AG08395 (cell line): Measurements from ENCODE around the gene MOCOS.
A peak's percentile ranks its signal among the peaks of the same experiment; 100 is the strongest.
"Not testable (repeated sequence)": the region's sequence is repeated elsewhere in the genome, so short reads cannot be mapped to it uniquely, and the experiment has no call there.

Experiments used
- DNase-seq: peaks from one replicate; pipeline ENCODE4 v3.0.0; 2012; ENCODE audit warnings: mixed read lengths, low spot score

Gene MOCOS

DNA sequence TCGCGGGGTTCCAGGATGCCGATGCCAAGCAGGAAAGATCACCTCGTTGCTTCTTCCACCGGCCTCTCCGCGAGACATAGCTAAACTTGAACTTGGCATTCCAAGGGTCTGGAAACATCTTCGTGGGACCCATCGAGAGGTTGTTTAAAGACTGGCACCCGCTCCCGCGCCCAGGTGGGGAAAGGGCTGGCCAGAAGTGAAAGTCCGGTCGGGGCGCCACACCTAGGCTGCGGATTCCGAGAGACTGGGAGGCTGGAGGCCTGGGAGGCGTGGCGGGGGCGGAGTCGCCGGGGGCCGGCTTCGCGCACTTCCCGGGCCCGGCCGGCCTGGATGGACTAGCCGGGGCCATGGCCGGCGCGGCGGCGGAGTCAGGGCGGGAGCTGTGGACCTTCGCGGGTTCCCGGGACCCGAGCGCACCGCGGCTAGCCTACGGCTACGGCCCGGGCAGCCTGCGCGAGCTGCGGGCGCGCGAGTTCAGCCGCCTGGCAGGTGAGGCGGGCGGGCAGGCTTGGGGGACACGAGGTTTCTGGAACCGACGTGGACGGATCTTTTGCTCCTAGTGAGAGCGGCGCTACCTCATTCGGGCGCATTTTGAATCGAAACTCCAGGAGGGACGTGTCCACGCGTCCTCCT, at the start of gene MOCOS:
TSS of gene MOCOS (plus strand) at position 305 of the 633 bp plus-strand sequence. CDS start at position 348, 43 bp downstream.
- peak; percentile 90 for DNase-seq

GRCh38 chr18:36139245-36139644, 48.1 kb upstream of the MOCOS start:
- no peak for DNase-seq

- DNase-seq, result no peak
Measured at GRCh38 chr18:36141576-36141975, 45.7 kb upstream of the MOCOS start.

GRCh38 chr18:36142751-36143150, 44.5 kb upstream of the MOCOS start:
- DNase-seq, result no peak

DNA sequence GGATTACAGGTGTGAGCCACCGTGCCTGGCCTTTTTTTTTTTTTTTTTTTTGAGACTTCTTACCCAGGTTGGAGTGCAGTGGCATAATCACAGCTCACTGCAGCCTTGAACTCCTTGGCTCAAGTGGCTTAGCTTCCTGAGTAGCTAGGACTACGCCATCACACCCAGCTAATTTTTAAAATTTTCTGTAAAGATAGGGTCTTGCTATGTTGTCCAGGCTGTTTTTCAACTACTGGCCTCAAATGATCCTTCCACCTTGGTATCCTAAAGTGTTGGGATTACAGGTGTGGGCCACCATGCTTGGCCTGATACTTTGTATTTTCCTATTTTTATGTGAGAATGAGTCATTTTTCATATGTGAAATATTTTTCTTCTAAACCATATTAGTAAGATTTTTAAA, 43.9 kb upstream of the MOCOS start:
- DNase-seq, result no peak

GRCh38 chr18:36149514-36150289, 37.6 kb upstream of the MOCOS start:
- DNase-seq, result no peak

DNA sequence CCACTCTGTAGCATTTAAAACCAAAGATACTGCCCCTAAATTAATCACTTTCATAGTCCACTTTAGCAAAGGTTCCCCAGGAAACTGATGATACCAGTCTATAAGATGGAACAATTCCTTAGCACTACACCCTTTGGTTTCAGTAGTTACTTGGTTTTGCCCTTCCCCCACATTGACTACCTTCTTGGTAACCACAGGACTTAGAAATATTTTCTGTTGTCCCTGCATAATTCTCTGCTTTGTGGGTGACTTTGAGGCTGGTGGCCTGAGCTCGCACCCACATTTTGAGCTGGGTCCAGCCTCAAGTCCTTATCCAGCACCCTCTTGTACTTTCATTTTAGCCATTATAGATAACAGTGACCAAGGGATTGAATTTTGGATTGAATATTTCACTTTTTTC, 34.5 kb upstream of the MOCOS start:
- no peak for DNase-seq

- DNase-seq, result peak; percentile 64
Measured at GRCh38 chr18:36153203-36153602, 34.1 kb upstream of the MOCOS start.

GRCh38 chr18:36153771-36154170, 33.5 kb upstream of the MOCOS start:
- DNase-seq, result no peak

DNA sequence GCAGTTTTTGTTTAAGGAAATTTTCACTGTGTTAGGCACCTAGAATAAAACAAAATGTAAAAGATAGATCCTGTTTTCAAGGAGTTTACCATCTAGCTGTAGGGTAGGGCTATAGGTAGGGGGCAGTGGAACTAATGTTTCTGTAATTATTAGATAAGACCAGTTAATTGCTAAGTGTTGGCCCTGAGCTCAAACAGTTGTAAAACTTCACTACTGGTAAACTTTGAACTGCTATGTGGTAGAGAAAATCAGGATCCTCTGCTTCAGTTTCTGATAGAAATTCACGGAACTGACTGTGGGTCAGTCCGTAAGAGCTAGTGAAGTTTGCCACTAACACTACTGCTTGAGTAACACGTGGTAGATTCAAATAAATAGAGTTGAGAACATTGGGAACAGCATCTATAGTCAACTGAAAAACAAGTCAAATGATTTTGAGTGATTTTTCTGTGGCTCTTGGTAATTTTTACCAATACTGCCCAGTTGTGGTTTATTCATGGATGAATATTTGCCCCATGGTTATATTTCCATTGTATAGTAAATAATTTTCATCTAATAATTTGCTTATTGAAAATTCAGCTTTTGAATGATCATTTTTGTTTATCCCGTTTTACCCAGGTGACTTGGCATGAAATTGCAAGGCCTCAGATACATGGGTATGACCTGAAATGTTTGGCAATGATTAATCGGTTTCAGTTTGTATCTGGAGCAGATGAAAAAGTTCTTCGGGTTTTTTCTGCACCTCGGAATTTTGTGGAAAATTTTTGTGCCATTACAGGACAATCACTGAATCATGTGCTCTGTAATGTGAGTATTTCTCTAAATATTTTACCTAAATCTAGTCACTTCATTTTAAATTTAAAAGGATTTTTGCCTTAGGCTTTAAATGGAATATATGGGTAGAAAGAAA, 31.2 kb upstream of the MOCOS start:
- DNase-seq, result no peak

DNA sequence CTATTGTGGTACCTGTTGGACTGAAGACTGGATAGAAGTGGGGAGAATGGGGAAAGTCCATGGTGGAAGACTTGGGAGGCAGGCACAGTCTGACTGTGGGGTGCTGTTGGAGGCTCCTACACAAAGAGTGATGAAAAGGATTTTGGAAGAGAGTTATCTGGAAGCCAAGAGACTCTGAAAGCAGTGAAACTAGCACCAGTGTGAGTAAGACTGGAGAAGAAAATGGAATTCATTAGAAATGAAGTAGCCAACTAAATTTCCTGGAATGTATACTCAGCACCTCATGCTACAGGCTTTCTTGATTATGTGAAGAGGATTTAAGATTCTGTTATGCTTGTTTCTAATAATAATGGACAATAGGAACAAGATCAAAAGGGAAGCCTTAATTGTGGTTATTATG, 29.9 kb upstream of the MOCOS start:
- DNase-seq, result peak; percentile 18

- peak; percentile 65 for DNase-seq
Measured at GRCh38 chr18:36158266-36158867, 28.9 kb upstream of the MOCOS start.

GRCh38 chr18:36160959-36161371, 26.3 kb upstream of the MOCOS start:
- DNase-seq, result no peak

GRCh38 chr18:36162981-36163380, 24.3 kb upstream of the MOCOS start:
- DNase-seq, result no peak

- DNase-seq, result no peak
Measured at GRCh38 chr18:36167692-36168218, 19.5 kb upstream of the MOCOS start.

DNA sequence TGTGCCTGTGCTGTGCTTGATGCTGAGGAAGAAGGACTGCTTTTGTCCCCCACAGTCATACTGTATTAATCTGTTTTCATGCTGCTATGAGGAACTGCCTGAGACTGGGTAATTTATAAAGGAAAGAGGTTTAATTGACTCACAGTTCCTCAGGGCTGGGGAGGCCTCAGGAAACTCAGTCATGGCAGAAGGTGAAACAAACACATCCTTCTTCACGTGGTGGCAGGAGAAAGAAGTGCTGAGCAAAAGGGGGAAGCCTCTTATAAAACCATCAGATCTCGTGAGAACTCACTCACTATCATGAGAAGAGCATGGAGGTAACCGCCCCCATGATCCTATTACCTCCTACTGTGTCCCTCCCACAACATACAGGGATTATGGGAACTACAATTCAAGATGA, 19.0 kb upstream of the MOCOS start:
- DNase-seq, result not testable (repeated sequence)

GRCh38 chr18:36169938-36170337, 17.4 kb upstream of the MOCOS start:
- DNase-seq, result no peak

- DNase-seq, result no peak
Measured at GRCh38 chr18:36175481-36175880, 11.8 kb upstream of the MOCOS start.

GRCh38 chr18:36176177-36176584, 11.1 kb upstream of the MOCOS start:
- no peak for DNase-seq

GRCh38 chr18:36176711-36177110, 10.6 kb upstream of the MOCOS start:
- DNase-seq, result no peak

DNA sequence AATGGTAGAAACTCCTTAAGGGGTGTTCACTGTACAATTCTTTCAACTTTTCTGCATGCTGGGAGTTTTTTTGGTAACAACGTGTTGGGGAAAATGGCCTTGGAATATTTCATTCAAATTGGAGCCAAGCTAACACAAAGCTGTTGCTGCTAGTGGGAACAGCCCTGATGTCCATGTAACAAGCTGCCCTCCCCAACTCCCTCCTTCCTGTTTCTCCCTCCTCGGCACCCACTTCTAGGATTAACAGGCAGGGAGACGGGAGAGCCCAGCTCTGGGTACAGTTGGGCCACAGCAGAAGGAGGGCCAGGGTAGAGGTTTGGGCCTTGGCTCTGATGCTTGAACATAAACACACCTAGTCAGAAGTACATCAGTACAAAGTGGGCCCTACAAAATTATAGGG, 9.4 kb upstream of the MOCOS start:
- no peak for DNase-seq
